Duodenal mucosa (tissue), 2 donors: ENCODE data around the gene SMIM38.
"Not testable (repeated sequence)": the region's sequence is repeated elsewhere in the genome, so short reads cannot be mapped to it uniquely, and the experiment has no call there.

ENCODE experiments used
- H3K27ac ChIP-seq: one replicate; pipeline ENCODE4 v1.7.0; 2013; ENCODE audit warnings: low read depth, low read length
- H3K27me3 ChIP-seq, 2 donors: one replicate each; pipeline ENCODE4 v1.7.0; 2013; ENCODE audit warnings: low read length in 2 of 2, control low read depth in 1 of 2; ENCODE audit not compliant: insufficient read depth in 2 of 2, control insufficient read depth in 1 of 2
- H3K36me3 ChIP-seq, 2 donors: one replicate each; pipeline ENCODE4 v1.7.0; 2013; ENCODE audit warnings: low read length in 2 of 2, control low read depth in 1 of 2; ENCODE audit not compliant: insufficient read depth in 2 of 2, control insufficient read depth in 1 of 2
- H3K4me1 ChIP-seq, 2 donors: one replicate each; pipeline ENCODE4 v1.7.0; 2013; ENCODE audit warnings: low read length in 2 of 2, control low read depth in 1 of 2; ENCODE audit not compliant: insufficient read depth in 2 of 2, control insufficient read depth in 1 of 2
- H3K4me3 ChIP-seq, 2 donors: one replicate each; pipeline ENCODE4 v1.7.0; 2013; ENCODE audit warnings: low read length in 2 of 2, low read depth in 1 of 2
- H3K9ac ChIP-seq, 2 donors: one replicate each; pipeline ENCODE4 v1.7.0; 2013; ENCODE audit warnings: low read length in 2 of 2, low read depth in 1 of 2
- H3K9me3 ChIP-seq, 2 donors: one replicate each; pipeline ENCODE4 v1.7.0; 2013; ENCODE audit warnings: low read length in 2 of 2, control low read depth in 1 of 2; ENCODE audit not compliant: control insufficient read depth in 1 of 2

Gene SMIM38

DNA sequence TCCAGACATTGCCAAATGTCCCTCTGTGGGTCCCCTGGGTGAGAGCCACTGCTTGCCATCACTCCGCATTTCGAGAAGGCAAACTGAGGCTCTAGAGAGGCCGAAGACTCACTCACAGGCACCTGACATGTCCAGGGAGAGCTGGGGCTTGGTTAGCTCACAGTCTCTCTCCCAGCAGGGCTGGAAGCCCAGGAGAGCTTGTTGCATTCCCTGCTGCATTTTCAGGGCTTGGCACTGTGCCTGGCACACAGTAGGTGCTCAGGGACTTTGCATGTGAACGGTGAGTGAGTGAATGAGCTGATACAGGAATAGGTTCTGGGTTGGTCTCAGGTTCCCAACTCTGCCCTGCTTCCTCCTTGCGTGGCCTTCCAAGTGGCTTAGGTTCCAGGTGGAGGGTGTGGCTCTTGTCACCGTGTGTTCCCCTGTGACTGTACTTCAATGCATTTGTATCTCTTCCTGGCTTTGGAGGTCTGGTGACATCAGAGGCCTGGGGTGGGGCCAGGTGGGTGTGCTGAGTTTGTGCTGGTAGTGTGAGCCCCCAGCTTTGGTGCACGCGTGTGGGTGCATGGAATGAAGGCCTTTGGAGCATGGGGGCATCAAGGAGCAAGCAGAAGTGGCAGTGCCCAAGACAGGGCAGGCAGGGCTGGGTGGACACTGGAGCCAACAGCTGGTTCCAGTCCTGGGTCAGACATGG lies 18.4 kb upstream of the SMIM38 start:
- no peaks in the 10 kb centered on the region for H3K36me3 ChIP-seq
- no peak overlapping the region for H3K27ac ChIP-seq
- no peaks in the 10 kb centered on the region for H3K27me3 ChIP-seq
- H3K4me3 ChIP-seq = no peak overlapping the region
- no peaks in the 10 kb centered on the region for H3K4me1 ChIP-seq
- no peak overlapping the region for H3K9ac ChIP-seq
- H3K9me3 ChIP-seq = peaks cover 6% of the 10 kb centered on the region in 2 donors

DNA sequence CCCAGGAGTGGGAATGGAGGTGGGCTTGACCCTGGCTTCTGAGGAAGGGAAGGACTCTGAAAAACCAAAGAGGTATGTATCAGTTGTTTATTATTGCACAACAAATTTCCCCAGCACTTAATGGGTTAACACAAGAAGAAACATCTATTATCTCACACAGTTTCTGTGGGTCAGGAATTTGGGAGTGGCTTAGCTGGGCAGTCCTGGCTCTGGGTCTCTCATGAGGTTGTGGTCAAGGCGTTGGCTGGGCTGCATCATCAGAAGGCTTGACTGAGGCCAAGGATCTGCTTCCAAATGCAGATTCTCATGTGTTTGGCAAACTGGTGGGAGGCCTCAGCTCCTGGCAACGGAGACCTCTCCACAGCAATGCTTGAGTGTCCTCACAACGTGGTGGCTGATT lies 17.5 kb upstream of the SMIM38 start:
- Histone ChIP-seq H3K4me3 (no peak overlapping the region), H3K36me3 (no peaks in the 10 kb centered on the region), H3K9me3 (peaks cover 2 to 3% of the 10 kb centered on the region in 2 donors), H3K27ac (no peak overlapping the region), H3K27me3 (no peaks in the 10 kb centered on the region), H3K9ac (no peak overlapping the region), H3K4me1 (no peaks in the 10 kb centered on the region)

DNA sequence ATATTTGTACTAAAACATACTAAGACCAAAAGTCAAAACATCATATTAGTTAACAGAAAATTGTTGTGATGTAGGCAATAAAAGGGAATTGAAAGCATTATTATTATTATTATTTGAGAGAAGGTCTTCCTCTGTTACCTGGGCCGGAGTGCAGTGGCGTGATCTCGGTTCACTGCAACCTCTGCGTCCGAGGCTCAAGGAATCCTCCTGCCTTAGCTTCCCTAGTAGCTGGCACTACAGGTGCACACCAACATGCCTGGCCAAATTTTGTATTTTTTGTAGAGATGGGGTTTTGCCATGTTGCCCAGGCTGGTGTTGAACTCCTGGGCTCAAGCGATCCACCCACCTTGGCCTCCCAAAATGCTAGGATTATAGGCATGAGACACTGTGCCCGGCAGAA lies 15.6 kb upstream of the SMIM38 start:
- not testable (repeated sequence) for H3K27me3 ChIP-seq, H3K36me3 ChIP-seq, H3K4me3 ChIP-seq, H3K9ac ChIP-seq, H3K4me1 ChIP-seq, H3K9me3 ChIP-seq, H3K27ac ChIP-seq

DNA sequence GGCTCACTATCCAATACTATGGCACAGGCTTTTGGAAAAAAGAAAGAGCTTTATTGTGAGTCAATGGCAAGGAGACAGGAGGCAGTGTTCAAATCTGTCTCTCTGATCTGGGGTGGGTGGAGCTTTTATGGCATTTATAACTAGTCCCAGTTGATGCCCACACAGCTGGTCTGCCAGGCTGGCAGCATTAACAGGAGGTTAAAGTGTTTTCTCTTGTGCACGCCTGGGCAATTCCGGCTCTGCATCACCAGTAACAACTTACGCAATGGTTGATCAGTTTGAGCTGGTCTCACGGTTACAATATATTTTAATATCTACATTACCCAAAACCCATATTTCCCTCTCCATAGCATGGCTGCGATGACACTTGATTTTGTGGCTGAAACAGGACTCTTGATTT lies 15.1 kb upstream of the SMIM38 start:
- no peak overlapping the region for H3K27ac ChIP-seq
- H3K9ac ChIP-seq = no peak overlapping the region
- H3K4me1 ChIP-seq = no peaks in the 10 kb centered on the region
- H3K36me3 ChIP-seq = no peaks in the 10 kb centered on the region
- H3K4me3 ChIP-seq = no peak overlapping the region
- H3K27me3 ChIP-seq = no peaks in the 10 kb centered on the region
- no peaks in the 10 kb centered on the region for H3K9me3 ChIP-seq

DNA sequence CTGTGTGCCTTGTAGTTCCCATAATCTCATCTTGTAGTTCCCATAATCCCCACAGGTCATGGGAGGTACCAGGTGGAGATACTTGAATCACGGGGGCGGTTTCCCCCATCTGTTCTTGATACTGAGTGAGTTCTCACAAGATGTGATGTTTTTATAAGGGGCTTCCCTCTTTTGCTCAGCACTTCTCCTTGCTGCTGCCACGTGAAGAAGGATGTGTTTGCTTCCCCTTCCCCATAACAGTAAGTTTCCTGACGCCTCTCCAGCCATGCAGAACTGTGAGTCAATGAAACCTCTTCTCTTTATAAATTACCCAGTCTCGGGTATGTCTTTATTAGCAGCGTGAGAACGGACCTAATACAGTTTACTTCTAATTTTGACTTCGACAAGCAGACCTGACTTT lies 14.0 kb upstream of the SMIM38 start:
- H3K27me3 ChIP-seq = no peaks in the 10 kb centered on the region
- no peaks in the 10 kb centered on the region for H3K36me3 ChIP-seq
- no peaks in the 10 kb centered on the region for H3K4me1 ChIP-seq
- H3K9me3 ChIP-seq = peaks cover 0 to 3% of the 10 kb centered on the region in 2 donors
- no peak overlapping the region for H3K9ac ChIP-seq
- no peak overlapping the region for H3K27ac ChIP-seq
- no peak overlapping the region for H3K4me3 ChIP-seq

DNA sequence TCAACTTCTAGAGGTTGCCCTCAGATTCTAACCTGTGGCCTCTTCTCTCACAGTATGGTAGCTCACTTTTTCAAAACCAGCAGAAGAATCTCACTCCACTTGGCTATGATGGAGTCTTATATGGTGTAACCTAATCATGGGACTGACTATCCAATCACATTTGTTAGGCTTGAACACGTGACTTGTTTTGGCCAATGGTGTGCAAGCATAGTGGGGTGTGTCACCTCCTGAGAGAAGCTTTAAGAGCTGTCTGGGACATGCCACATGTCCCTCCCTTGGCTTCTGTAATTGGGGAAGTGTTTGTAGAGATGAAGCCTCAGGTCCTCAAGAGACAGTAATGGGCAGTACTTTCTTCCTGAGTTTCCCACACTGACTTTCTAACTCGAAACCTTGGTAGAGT lies 12.8 kb upstream of the SMIM38 start:
- Histone ChIP-seq H3K4me3 (no peak overlapping the region), H3K27ac (no peak overlapping the region), H3K9me3 (peaks cover 3 to 6% of the 10 kb centered on the region in 2 donors), H3K9ac (no peak overlapping the region), H3K36me3 (no peaks in the 10 kb centered on the region), H3K4me1 (no peaks in the 10 kb centered on the region), H3K27me3 (no peaks in the 10 kb centered on the region)

DNA sequence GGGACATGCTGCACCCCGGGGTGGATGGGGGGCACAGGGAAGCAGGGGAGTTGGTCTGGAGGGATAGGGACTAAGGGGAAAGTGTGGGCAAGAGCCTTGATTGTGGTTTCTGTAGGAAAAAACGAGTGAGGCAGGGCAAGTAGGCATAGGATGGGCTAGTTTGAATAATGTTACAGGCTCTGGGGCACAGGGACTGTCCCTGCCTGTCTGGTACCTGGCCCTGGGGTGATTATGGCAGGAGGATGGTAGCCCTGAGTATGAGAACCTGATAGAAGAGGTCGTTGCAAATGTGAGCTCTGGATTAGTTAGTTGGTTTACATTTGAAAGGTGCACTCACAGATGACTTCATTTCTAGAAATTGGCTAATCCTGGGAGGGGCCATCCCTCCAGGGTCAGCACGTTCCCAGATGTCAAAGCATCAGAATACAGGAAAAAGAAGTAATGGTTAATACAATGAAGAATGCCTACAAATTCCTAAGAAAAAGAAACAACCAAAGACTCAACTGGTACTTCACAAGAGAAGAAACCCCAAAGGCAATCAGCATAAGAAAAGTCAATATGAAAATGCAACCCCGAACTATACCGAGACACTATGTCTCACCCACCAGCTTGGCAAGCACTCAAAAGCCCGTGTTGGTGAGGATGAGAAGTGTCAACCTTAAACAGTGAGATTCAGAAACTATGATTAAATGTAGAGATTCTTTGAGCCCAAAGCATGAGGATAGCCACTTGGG lies 11.3 kb upstream of the SMIM38 start:
- Histone ChIP-seq H3K9me3 (peaks cover 3 to 6% of the 10 kb centered on the region in 2 donors), H3K27me3 (no peaks in the 10 kb centered on the region), H3K27ac (no peak overlapping the region), H3K4me1 (no peaks in the 10 kb centered on the region), H3K4me3 (no peak overlapping the region), H3K36me3 (no peaks in the 10 kb centered on the region), H3K9ac (no peak overlapping the region)

- Histone ChIP-seq H3K4me3 (no peak overlapping the region), H3K36me3 (no peaks in the 10 kb centered on the region), H3K27me3 (no peaks in the 10 kb centered on the region), H3K4me1 (no peaks in the 10 kb centered on the region), H3K27ac (no peak overlapping the region), H3K9ac (no peak overlapping the region), H3K9me3 (peaks cover 3 to 6% of the 10 kb centered on the region in 2 donors)
Measured at GRCh38 chr11:69145050-69145380, 10.7 kb upstream of the SMIM38 start.

DNA sequence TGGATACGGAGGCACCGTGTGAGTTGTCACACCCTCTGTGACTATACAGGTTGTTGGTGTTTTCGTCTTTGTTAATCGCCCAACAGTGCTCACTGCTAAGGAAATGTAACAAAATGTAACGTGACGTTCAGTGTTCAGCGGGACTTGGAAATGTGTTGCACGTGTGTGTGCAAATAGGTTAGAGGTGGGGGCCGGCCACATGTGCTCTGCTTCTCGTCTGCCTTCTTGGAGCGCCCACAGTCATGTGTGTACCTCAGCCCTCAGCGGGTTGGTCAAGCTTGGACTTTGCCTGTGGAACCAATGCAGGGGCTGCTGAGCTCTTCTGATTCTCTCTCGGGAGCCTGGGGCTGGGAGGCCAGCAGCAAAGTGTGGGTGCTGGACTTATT lies 7.4 kb upstream of the SMIM38 start:
- Histone ChIP-seq H3K9ac (no peak overlapping the region), H3K36me3 (no peaks in the 10 kb centered on the region), H3K9me3 (peaks cover 3 to 6% of the 10 kb centered on the region in 2 donors), H3K27ac (no peak overlapping the region), H3K4me3 (no peak overlapping the region), H3K4me1 (no peaks in the 10 kb centered on the region), H3K27me3 (no peaks in the 10 kb centered on the region)

GRCh38 chr11:69148806-69149205 lies 6.9 kb upstream of the SMIM38 start:
- no peak overlapping the region for H3K9ac ChIP-seq
- H3K27me3 ChIP-seq = no peaks in the 10 kb centered on the region
- H3K4me1 ChIP-seq = no peaks in the 10 kb centered on the region
- H3K27ac ChIP-seq = no peak overlapping the region
- H3K36me3 ChIP-seq = no peaks in the 10 kb centered on the region
- H3K4me3 ChIP-seq = no peak overlapping the region
- peaks cover 3 to 6% of the 10 kb centered on the region in 2 donors for H3K9me3 ChIP-seq
